NCI-H2107 (cell line): Measurements from ENCODE around the gene CHSY1.
"Not testable (repeated sequence)": the region's sequence is repeated elsewhere in the genome, so short reads cannot be mapped to it uniquely, and the experiment has no call there.

Experiments
- DNase-seq: peaks from one replicate; lab custom pipeline; 2025; lab: John Stamatoyannopoulos, UW

Gene CHSY1

GRCh38 chr15:101251830-101252820 is at the start of gene CHSY1:
Gene CHSY1 (minus strand): TSS chr15:101252048. CDS start chr15:101251456, 592 bp downstream.
- no peak for DNase-seq

GRCh38 chr15:101296418-101297405 is 44.9 kb upstream of the CHSY1 start:
- DNase-seq: no peak

- DNase-seq: no peak
Measured at GRCh38 chr15:101295607-101296161, 43.8 kb upstream of the CHSY1 start.

- peak; percentile 63 for DNase-seq
Measured at GRCh38 chr15:101294731-101295606, 43.1 kb upstream of the CHSY1 start, which contains the start of gene SNRPA1. Gene SNRPA1 (minus strand): TSS chr15:101295248. CDS start chr15:101295178, 70 bp downstream.

- DNase-seq: no peak
Measured at GRCh38 chr15:101293122-101293521, 41.3 kb upstream of the CHSY1 start.

GRCh38 chr15:101288905-101289513 is 37.2 kb upstream of the CHSY1 start:
- DNase-seq: peak; percentile 14

GRCh38 chr15:101287342-101287741 is 35.5 kb upstream of the CHSY1 start:
- not testable (repeated sequence) for DNase-seq

GRCh38 chr15:101286471-101287114 is 34.7 kb upstream of the CHSY1 start:
- DNase-seq: no peak

- no peak for DNase-seq
Measured at GRCh38 chr15:101283931-101284330, 32.1 kb upstream of the CHSY1 start.

GRCh38 chr15:101280007-101280406 is 28.2 kb upstream of the CHSY1 start:
- DNase-seq: no peak

- DNase-seq: no peak
Measured at GRCh38 chr15:101277943-101278564, 26.2 kb upstream of the CHSY1 start.

- peak; percentile 41 for DNase-seq
Measured at GRCh38 chr15:101277038-101277822, 25.4 kb upstream of the CHSY1 start, which contains the start of gene SELENOS. Gene SELENOS (minus strand): TSS chr15:101277485. CDS start chr15:101277417, 68 bp downstream.

GRCh38 chr15:101276501-101277037 is 24.7 kb upstream of the CHSY1 start:
- DNase-seq: no peak

- no peak for DNase-seq
Measured at GRCh38 chr15:101275018-101275417, 23.2 kb upstream of the CHSY1 start.

GRCh38 chr15:101273534-101273933 is 21.7 kb upstream of the CHSY1 start:
- DNase-seq: no peak

GRCh38 chr15:101272584-101272983 is 20.7 kb upstream of the CHSY1 start:
- no peak for DNase-seq

- DNase-seq: no peak
Measured at GRCh38 chr15:101269479-101270223, 17.8 kb upstream of the CHSY1 start.
